NB4 (cell line): ENCODE data around the gene ANKS1A.

Experiments used
- CTCF ChIP-seq: IDR thresholded peaks from one replicate; pipeline ENCODE4 v1.5.1; 2012; ENCODE audit warnings: low read depth, low read length
- POLR2A ChIP-seq: IDR thresholded peaks from 2 replicates; pipeline ENCODE4 v1.6.1; 2011; ENCODE audit warnings: mild to moderate bottlenecking; ENCODE audit not compliant: insufficient read length; ENCODE audit errors: extremely low read depth

GRCh38 chr6:35011096-35012041, 122.3 kb downstream of the ANKS1A start:
- no peak for TF ChIP-seq CTCF
- no peak for TF ChIP-seq POLR2A
